H1 (cell line): ENCODE results near the gene TSPAN33. TPM values are rescaled to one million over a fixed set of nuclear protein-coding genes. Genes with fewer than 3 reads are reported as not detected.

Experiments used
- CTCF ChIA-PET: fragments of 300-600 bp; sonication (Branson Sonifier 250); formaldehyde crosslinking; loops from one replicate; lab custom pipeline; 2021; ENCODE audit not compliant: partially characterized antibody; lab: Charles Lee
- POLR2A ChIA-PET: fragments of 300-600 bp; sonication (Branson Sonifier 250); formaldehyde crosslinking; loops from one replicate; lab custom pipeline; 2021; ENCODE audit warnings: inconsistent platforms; ENCODE audit not compliant: partially characterized antibody; lab: Charles Lee
- DNase-seq, 2 experiments: peaks; one replicate each; pipeline versions ENCODE4 v3.0.0 to v3.0.0-alpha.2; 2010 to 2022; ENCODE audit warnings: low spot score in 2 of 2, low read depth in 1 of 2, mixed read lengths in 1 of 2
- FAIRE-seq: peaks from 2 replicates; lab custom pipeline; 2011; peaks lifted over from hg19 to GRCh38; lab: Jason Lieb, UNC
- H2AFZ ChIP-seq: 2 replicates; pipeline ENCODE4 v1.8.1; 2012; ENCODE audit warnings: low read length, inconsistent platforms
- H2AK5ac ChIP-seq: 2 replicates; pipeline ENCODE4 v1.6.1; 2013; ENCODE audit warnings: low read depth, low read length
- H2BK120ac ChIP-seq: replicated peaks from 2 replicates; pipeline ENCODE3; 2013; ENCODE audit warnings: low read depth, low read length, inconsistent platforms
- H2BK12ac ChIP-seq: 2 replicates; pipeline ENCODE4 v1.6.1; 2013; ENCODE audit warnings: low read depth, low read length
- H2BK15ac ChIP-seq: 2 replicates; pipeline ENCODE4 v1.6.1; 2013; ENCODE audit warnings: low read length
- H2BK20ac ChIP-seq: 2 replicates; pipeline ENCODE4 v1.6.1; 2013; ENCODE audit warnings: low read length
- H2BK5ac ChIP-seq: 2 replicates; pipeline ENCODE4 v1.6.1; 2013; ENCODE audit warnings: low read depth, low read length
- H3K14ac ChIP-seq: 2 replicates; pipeline ENCODE4 v1.6.1; 2013; ENCODE audit warnings: inconsistent platforms; ENCODE audit not compliant: insufficient read length
- H3K18ac ChIP-seq: 2 replicates; pipeline ENCODE4 v1.6.1; 2013; ENCODE audit warnings: low read length; ENCODE audit errors: extremely low read depth
- H3K23ac ChIP-seq: 2 replicates; pipeline ENCODE4 v1.6.1; 2013; ENCODE audit warnings: inconsistent platforms; ENCODE audit not compliant: insufficient read length
- H3K23me2 ChIP-seq: 2 replicates; pipeline ENCODE4 v1.6.1; 2013; ENCODE audit warnings: low read depth, low read length
- H3K27ac ChIP-seq: 2 replicates; pipeline ENCODE4 v1.6.1; 2011; ENCODE audit warnings: low read depth, low read length, inconsistent platforms
- H3K27me3 ChIP-seq, 4 experiments: replicated peaks in 1 of 4; 1 replicate in 1 of 4; 2 replicates in 3 of 4; pipeline versions ENCODE4 v1.6.1 to v1.8.1; 2011 to 2013; ENCODE audit warnings: low read length in 3 of 4, mild to moderate bottlenecking in 3 of 4, inconsistent platforms in 2 of 4, mixed read lengths in 2 of 4, moderate library complexity in 1 of 4; ENCODE audit not compliant: control insufficient read depth in 3 of 4, insufficient read depth in 3 of 4; ENCODE audit errors: extremely low read depth in 1 of 4
- H3K36me3 ChIP-seq, 4 experiments: 2 replicates each; pipeline versions ENCODE4 v1.6.1 to v1.8.1; 2011 to 2013; ENCODE audit warnings: mild to moderate bottlenecking in 4 of 4, low read length in 3 of 4, moderate library complexity in 2 of 4, control low read depth in 1 of 4, inconsistent platforms in 1 of 4; ENCODE audit not compliant: insufficient read depth in 4 of 4, control insufficient read depth in 2 of 4
- H3K4ac ChIP-seq: replicated peaks from 2 replicates; pipeline ENCODE3; 2013; ENCODE audit warnings: low read length, low read depth, mixed read lengths, inconsistent platforms; ENCODE audit not compliant: insufficient read length
- H3K4me1 ChIP-seq, 4 experiments: replicated peaks in 1 of 4; 1 replicate in 1 of 4; 2 replicates in 3 of 4; pipeline versions ENCODE4 v1.6.1 to v1.8.1; 2011 to 2013; ENCODE audit warnings: low read length in 3 of 4, inconsistent platforms in 2 of 4, mixed read lengths in 1 of 4; ENCODE audit not compliant: insufficient read depth in 4 of 4, control insufficient read depth in 3 of 4
- H3K4me2 ChIP-seq, 2 experiments: 2 replicates each; pipeline versions ENCODE4 v1.6.1 to v1.8.1; 2011 to 2013; ENCODE audit warnings: low read depth in 2 of 2, low read length in 2 of 2, control low read depth in 1 of 2, inconsistent platforms in 1 of 2, mild to moderate bottlenecking in 1 of 2; ENCODE audit not compliant: insufficient read depth in 1 of 2
- H3K4me3 ChIP-seq, 4 experiments: fragments of 200-600, 300-600 bp in 1 of 4; sonication (generic), shearing (Covaris generic), sonication (Bioruptor Twin) in 1 of 4; 2 replicates each; pipeline versions ENCODE4 v1.5.1 to v1.8.1; 2011 to 2016; ENCODE audit warnings: low read length in 4 of 4, low read depth in 3 of 4, control low read depth in 2 of 4, inconsistent platforms in 2 of 4, mild to moderate bottlenecking in 2 of 4, mixed read lengths in 1 of 4, moderate library complexity in 1 of 4; ENCODE audit not compliant: insufficient read depth in 2 of 4; ENCODE audit errors: extremely low read depth in 1 of 4
- H3K56ac ChIP-seq: replicated peaks from 2 replicates; pipeline ENCODE3; 2013; ENCODE audit warnings: low read depth, mild to moderate bottlenecking, mixed read lengths, low read length, inconsistent platforms; ENCODE audit not compliant: insufficient read length
- H3K79me1 ChIP-seq: 2 replicates; pipeline ENCODE4 v1.6.1; 2013; ENCODE audit warnings: low read depth, low read length, control low read depth
- H3K79me2 ChIP-seq, 2 experiments: 2 replicates each; pipeline versions ENCODE4 v1.6.1 to v1.8.1; 2012 to 2013; ENCODE audit warnings: low read length in 2 of 2, mild to moderate bottlenecking in 2 of 2, inconsistent platforms in 1 of 2; ENCODE audit not compliant: insufficient read depth in 2 of 2, control insufficient read depth in 1 of 2
- H3K9ac ChIP-seq, 4 experiments: replicated peaks in 1 of 4; 1 replicate in 1 of 4; 2 replicates in 3 of 4; pipeline versions ENCODE4 v1.6.1 to v1.8.1; 2011 to 2013; ENCODE audit warnings: low read depth in 3 of 4, low read length in 3 of 4, control low read depth in 2 of 4, mild to moderate bottlenecking in 2 of 4, moderate library complexity in 2 of 4, inconsistent platforms in 1 of 4; ENCODE audit errors: extremely low read depth in 1 of 4
- H3K9me3 ChIP-seq, 2 experiments: 2 replicates each; pipeline versions ENCODE4 v1.6.1 to v1.8.1; 2012 to 2013; ENCODE audit warnings: mild to moderate bottlenecking in 2 of 2, moderate library complexity in 2 of 2, control low read depth in 1 of 2, inconsistent platforms in 1 of 2, low read depth in 1 of 2, low read length in 1 of 2, mixed read lengths in 1 of 2; ENCODE audit not compliant: insufficient read depth in 2 of 2
- H4K20me1 ChIP-seq, 2 experiments: replicated peaks in 1 of 2; 2 replicates each; pipeline versions ENCODE3 to v1.8.1; 2011 to 2013; ENCODE audit warnings: inconsistent platforms in 2 of 2, low read length in 2 of 2, mild to moderate bottlenecking in 1 of 2; ENCODE audit not compliant: insufficient read depth in 2 of 2, control insufficient read depth in 1 of 2
- H4K5ac ChIP-seq: 2 replicates; pipeline ENCODE4 v1.6.1; 2013; ENCODE audit warnings: low read length, low read depth, mixed read lengths, inconsistent platforms; ENCODE audit not compliant: insufficient read length
- H4K8ac ChIP-seq: 2 replicates; pipeline ENCODE4 v1.8.0; 2013; ENCODE audit warnings: mild to moderate bottlenecking, moderate library complexity, low read length, inconsistent platforms; ENCODE audit not compliant: insufficient read depth; ENCODE audit errors: extremely low read depth
- H4K91ac ChIP-seq: replicated peaks from 2 replicates; pipeline ENCODE3; 2013; ENCODE audit warnings: low read length, mixed read lengths, inconsistent platforms; ENCODE audit not compliant: insufficient read length
- ASH2L ChIP-seq: fragments of 200-600, 300-600 bp; sonication (generic); IDR thresholded peaks from one replicate; pipeline ENCODE4 v1.7.1; 2017; ENCODE audit warnings: low read length
- ATF2 ChIP-seq: IDR thresholded peaks from 2 replicates; pipeline ENCODE4 v1.6.1; 2012; ENCODE audit warnings: low read length, inconsistent platforms
- CREB1 ChIP-seq: IDR thresholded peaks from 2 replicates; pipeline ENCODE4 v1.6.1; 2012; ENCODE audit warnings: inconsistent platforms
- FOSL1 ChIP-seq: IDR thresholded peaks from 2 replicates; pipeline ENCODE4 v1.6.1; 2011; ENCODE audit warnings: mild to moderate bottlenecking, low read depth, low read length, moderate library complexity; ENCODE audit not compliant: insufficient read depth
- GTF2F1 ChIP-seq: IDR thresholded peaks from 2 replicates; pipeline ENCODE4 v1.6.1; 2012; ENCODE audit warnings: low read depth, low read length, improper control_type of control experiment, borderline replicate concordance
- NANOG ChIP-seq: IDR thresholded peaks from 2 replicates; pipeline ENCODE4 v1.6.1; 2011; ENCODE audit warnings: low read length, low read depth, mild to moderate bottlenecking, inconsistent platforms; ENCODE audit not compliant: insufficient read depth, poor library complexity, severe bottlenecking
- RNF2 ChIP-seq: fragments of 200-900, 300-1000 bp; sonication (generic); IDR thresholded peaks from 2 replicates; pipeline ENCODE4 v1.7.1; 2016; ENCODE audit warnings: borderline replicate concordance, low read depth, mild to moderate bottlenecking, antibody characterized with exemption, low read length; ENCODE audit not compliant: poor library complexity, severe bottlenecking; ENCODE audit errors: missing control alignments
- RXRA ChIP-seq: IDR thresholded peaks from 2 replicates; pipeline ENCODE4 v1.6.1; 2011; ENCODE audit warnings: low read depth, mild to moderate bottlenecking, low read length, moderate library complexity; ENCODE audit not compliant: insufficient read depth
- SP4 ChIP-seq: IDR thresholded peaks from 2 replicates; pipeline ENCODE4 v1.6.1; 2012; ENCODE audit warnings: low read length, inconsistent platforms
- polyA plus RNA-seq, 7 experiments: library from polyadenylated mRNA; depleted of rRNA in 3 of 7; stranded (reverse) in 5 of 7; unstranded in 2 of 7; fragments of >200 nt in 5 of 7; fragments of 200-250 nt in 2 of 7; gene quantifications; 1 replicate in 5 of 7; 2 replicates in 1 of 7; 4 replicates in 1 of 7; pipeline versions ENCODE4 v1.2.1 to v1.2.3, GENCODE V29; 2011 to 2013; ENCODE audit warnings: missing spikeins in 2 of 7, mixed read lengths in 2 of 7
- total RNA-seq: library from RNA; stranded (reverse); fragmentation: NEBNext Ultra II Directional; extraction: Animal tissue kit (Norgen Biotek cat#: 25700); gene quantifications from 2 replicates; pipeline ENCODE4 v1.2.1, GENCODE V29; 2021

Gene TSPAN33
- total and polyA plus RNA-seq, 2 of the 8 experiments (the other 6 are each of a cell fraction or from before 2014, with no cell fraction given), result 42.8 to 47.1 TPM

GRCh38 chr7:129110982-129111376 lies 33.5 kb upstream of the TSPAN33 start:
- FAIRE-seq, result no peak
- H2AK5ac ChIP-seq, result no peak overlapping the region
- no peaks in the 10 kb centered on the region for H3K79me1 ChIP-seq

More at GRCh38 chr7:129110982-129111376, 33.5 kb upstream of the TSPAN33 start:
- Histone ChIP-seq H2BK20ac (0 out of 2 replicates have a peak overlapping the region, but pooled peaks have one; percentile 11), H3K27me3 (no peaks in the 10 kb centered on the region), H3K27ac (peak overlapping the region; percentile 50; the same call in 1 of the 2 replicates), H2BK120ac (no peak overlapping the region), H3K4me2 (peak overlapping the region; percentile 23 to 38; a peak in 3 of 4 replicates), H3K23me2 (no peaks in the 10 kb centered on the region), H2AFZ (peak overlapping the region; percentile 95), H3K4me1 (peaks cover 4 to 11% (median 5%) of the 10 kb centered on the region in 4 experiments; a peak in 6 of 7 replicates), H4K20me1 (no peaks in the 10 kb centered on the region), H3K56ac (no peak overlapping the region), H3K36me3 (no peaks in the 10 kb centered on the region), H3K14ac (no peak overlapping the region), H3K9ac (no peak overlapping the region), H3K4me3 (0 out of 8 replicates have a peak overlapping the region, but pooled peaks of 1 of the 4 experiments have one; percentile 3), H4K8ac (no peak overlapping the region; the same call in 1 of the 2 replicates), H3K23ac (no peak overlapping the region), H2BK12ac (peak overlapping the region; percentile 62; the same call in 1 of the 2 replicates), H3K9me3 (no peaks in the 10 kb centered on the region), H3K18ac (0 out of 2 replicates have a peak overlapping the region, but pooled peaks have one; percentile 81), H4K5ac (no peak overlapping the region), H3K4ac (no peak overlapping the region)
- CTCF ChIA-PET, result interaction anchor here (0.8 to 2.5 kb wide), 7 partner anchors 10 to 187 kb away, joined by 3 to 17 read pairs (median 5); no protein-coding TSS in a partner anchor
- POLR2A ChIA-PET, result interaction anchor here (0.5 to 2.0 kb wide), 8 partner anchors 19 to 165 kb away, joined by 3 to 11 read pairs (median 3); partner anchors contain the start of genes SMO and TNPO3
- no peak for DNase-seq
- no peak for TF ChIP-seq NANOG
- no peak for TF ChIP-seq ASH2L
- no peak for TF ChIP-seq GTF2F1
- no peak for TF ChIP-seq CREB1
- TF ChIP-seq FOSL1, result no peak
- TF ChIP-seq RNF2, result no peak
- TF ChIP-seq ATF2, result no peak
- TF ChIP-seq SP4, result no peak
- no peak for TF ChIP-seq RXRA
- TF ChIP-seq, all 59 proteins: peak for 0
- Histone ChIP-seq H4K91ac (peak overlapping the region; percentile 70), H3K79me2 (no peaks in the 10 kb centered on the region), H2BK15ac (0 out of 2 replicates have a peak overlapping the region, but pooled peaks have one; percentile 0), H2BK5ac (0 out of 2 replicates have a peak overlapping the region, but pooled peaks have one; percentile 57)
